Inflammatory macrophage treated with lipopolysaccharide for 4 hours (primary cell): ENCODE measurements around the gene JOSD2.

Source experiments
- DNase-seq: peaks from one replicate; pipeline ENCODE4 v3.0.0-alpha.2; 2020

Gene JOSD2

DNA sequence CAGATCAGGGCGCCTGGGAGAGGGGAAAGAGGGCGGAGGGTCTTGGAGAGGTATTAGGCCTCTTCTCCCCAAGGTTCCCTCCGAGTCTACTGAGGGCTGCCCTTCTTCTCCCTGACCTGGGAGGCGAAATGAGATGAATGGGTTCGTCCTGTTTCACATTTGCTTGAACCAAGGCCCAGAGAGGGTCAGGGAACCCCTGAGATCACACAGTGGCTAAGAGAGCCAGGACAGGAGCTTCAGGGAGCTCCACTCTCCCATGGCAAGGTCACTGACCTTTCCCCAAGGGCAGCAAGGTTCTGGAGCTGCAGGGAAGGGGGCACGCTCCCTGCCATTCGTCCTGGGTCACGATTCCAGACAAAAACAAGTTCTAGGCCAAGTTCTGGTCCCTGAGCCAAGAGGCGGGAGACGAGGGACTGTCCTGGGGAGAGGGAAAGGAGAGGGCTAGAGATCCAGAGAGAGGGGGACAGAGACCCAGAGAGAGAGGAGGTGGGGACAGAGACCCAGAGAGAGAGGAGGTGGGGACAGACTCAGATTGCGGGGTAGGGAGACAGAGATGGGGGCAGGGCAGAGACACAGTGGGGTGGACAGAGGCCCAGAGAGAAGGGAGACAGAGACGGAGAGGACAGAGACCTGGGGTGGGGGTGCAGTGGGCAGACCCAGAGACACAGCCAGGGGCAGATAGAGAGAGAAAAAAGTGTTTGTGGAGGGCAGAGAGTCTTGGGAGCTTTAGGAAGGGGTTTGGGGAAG lies 2.2 kb upstream of the JOSD2 start:
- DNase-seq = no peak

DNA sequence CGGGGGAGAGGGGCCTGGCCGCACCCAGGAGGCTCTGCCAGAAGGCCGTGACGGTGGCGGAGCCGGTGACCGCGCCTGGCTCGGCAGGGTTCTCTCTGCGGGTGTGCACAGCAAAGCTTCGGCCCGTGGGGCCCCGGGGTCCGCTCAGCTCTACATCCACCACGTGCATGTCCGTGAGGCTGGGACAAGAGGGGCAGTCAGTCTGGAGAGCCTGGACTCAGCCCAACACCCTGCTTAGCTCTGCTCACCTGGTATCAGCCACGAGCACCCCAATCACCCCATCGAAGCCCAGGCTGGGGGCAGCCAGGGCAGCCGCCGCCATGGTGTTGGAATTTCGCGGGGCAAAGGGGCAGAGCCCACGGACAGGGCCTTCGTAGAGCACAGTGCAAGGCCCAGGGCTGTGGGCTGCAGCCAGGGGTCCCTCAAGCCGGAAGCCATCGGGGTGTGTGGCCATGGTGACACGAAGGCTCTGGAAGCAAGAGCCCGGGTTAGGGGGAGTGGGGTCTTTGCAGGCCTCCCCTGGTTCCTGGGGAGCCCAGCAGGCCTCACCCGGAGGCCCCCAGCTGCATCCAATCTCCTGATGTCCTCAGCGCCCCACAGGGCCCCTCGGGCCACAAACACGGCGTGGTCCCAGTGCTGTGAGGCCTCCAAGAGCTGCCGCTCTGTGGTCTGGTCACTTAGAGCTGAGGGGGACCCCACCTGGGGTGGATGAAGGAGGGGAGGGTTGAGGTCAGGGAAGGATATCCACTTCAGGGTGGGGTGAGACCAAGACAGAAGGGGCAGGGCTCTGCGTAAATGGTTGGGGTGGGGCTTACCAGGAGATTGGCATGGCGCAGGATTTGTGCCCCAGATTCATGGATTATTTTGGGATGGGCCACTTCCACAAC lies 1.4 kb upstream of the JOSD2 start:
- no peak for DNase-seq

DNA sequence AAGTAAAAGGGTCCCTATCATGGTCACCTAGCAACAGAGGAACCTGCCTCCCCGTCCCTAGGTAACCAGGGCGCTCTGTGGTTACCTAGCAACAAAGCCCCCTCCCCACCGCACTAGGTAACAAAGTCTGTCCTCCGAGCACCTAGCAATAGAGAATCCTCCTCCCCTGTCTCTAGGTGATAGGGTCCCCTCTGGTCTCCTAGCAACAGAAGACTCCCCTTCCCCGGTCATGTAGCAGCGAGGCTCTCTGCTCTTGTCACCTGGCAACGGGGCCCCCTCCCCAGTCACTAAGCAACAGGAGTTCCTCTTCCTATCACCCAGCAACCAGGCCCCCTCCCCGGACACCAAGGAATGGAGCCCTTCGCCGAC lies 307 bp downstream of the JOSD2 start:
- no peak for DNase-seq

DNA sequence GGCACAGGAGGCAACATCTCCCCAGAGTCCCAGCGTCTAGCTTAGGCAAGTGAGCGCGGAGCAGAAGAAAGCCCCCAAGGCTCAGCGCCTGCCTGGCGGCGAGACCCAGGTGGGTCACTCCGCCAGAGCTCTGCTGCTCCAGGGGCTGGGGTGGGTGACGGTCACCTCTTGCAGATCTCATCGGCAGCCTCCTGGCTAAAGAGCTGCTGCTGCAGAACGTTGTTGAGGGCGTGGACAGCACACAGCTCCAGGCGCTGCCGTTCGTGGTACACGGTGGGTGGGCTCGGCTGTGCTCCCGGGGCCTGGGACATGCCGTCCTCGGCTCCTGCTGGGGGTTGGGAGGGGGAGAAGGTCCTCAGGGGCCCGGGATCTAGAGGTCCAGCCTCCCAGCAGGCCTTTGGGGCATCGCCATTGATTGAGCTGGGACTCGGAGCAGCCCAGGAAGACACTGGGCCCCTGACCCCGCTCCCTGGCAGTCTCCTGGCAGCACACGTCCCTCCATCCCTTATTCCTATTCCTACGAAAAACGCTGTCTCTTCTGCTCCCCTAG lies 795 bp downstream of the JOSD2 start:
- no peak for DNase-seq

GRCh38 chr19:50509366-50509765 lies 1.6 kb downstream of the JOSD2 start:
- no peak for DNase-seq

DNA sequence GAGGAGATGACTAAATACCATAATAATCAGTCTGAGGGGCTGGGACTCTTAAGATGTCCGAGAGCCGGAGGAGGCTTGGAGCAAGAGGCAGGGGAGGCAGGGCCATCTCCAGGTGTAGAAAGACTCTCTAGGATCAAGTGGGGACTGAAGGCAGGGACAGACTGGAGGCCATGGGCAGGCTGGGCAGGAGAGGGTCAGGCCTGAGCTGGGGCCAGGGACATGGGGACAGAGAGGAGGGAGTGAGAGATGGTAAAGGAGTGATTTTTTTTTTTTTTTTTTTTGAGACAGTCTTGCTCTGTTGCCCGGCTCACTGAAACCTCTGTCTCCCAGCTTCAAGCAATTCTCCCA lies 2.2 kb downstream of the JOSD2 start:
- no peak for DNase-seq

GRCh38 chr19:50507376-50507775 lies 3.6 kb downstream of the JOSD2 start:
- DNase-seq = no peak

- no peak for DNase-seq
Observed at GRCh38 chr19:50506700-50507099, 4.3 kb downstream of the JOSD2 start.

DNA sequence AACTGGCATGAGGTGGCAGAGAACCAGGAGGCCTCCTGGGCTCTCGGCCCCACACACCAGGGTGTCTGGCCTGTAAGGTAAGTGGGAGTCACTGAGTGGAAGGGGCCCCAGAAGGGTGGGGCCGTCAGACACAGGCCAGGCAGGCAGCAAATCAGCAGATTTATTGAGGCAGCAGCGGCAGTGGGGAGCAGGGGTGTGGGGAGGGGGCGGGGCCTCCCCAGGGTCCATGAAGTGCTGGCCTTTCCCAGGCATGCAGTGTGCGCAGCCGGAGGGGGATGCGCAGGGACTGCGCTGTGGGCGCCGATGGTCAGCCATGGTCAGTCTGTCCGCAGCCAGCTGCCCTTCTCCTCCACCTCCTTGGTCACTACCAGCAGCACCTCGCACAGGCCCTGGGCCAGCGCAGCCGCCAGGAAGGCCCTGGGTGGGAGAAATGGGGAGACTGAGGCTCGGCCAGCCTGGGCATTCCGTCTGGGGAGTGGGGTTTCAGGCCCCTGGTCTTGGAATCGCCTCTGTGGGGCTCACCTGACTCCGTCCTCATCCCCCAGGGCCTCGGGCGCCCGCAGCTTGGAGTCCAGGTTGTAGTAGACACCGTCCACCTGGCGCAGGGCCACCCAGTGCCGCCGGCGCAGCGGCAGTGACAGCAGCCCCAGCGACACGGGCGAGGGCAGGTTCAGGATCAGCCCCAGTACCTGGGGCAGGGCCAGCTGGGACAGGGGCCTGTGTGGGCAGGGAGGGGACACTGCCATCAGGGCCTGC lies 5.0 kb downstream of the JOSD2 start:
- DNase-seq = no peak

DNA sequence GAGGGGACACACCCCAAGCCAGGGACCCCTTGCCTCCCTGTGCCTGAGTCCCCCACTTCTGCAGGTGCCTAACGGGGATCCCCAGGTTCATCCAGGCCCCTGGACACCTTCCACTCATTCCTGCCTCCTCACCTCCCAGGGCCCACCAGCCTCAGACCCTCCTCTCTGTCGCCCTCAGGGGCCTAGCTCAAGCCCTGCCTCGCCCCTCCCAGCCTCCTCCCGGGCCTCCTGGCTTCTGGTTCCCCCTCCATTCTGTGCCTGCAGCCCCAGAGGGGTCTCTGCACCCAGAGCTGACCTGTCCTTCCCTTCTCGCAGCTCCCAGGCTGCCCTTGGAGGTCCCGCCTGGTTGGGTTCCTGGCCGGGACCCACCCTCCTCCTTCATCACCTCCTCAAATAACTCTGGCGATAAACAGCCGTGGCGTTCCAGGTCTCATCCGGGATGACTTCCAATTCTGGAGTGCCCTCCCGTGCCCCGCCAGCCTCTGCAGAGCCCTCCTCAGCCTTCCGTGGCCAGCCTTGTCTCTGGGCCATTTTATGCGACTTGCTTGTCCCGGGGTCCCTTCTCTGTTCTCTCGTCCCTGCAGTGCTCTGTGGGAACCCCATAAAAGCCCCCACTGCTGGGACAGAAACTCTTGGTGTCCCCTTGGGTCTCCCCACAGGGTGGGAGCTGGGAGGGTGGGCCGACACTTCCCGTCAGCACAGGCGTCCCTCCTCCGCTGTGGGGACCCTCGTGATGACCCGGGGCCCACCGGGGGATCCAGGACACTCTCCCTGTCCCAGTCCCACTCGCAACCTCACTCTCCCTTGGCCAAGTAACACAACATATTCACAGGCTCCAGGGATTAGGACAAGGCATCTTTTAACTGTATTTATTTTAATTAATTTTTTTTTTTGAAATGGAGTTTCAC lies 9.2 kb downstream of the JOSD2 start:
- no peak for DNase-seq

- no peak for DNase-seq
Observed at GRCh38 chr19:50501186-50501567, 9.8 kb downstream of the JOSD2 start.

DNA sequence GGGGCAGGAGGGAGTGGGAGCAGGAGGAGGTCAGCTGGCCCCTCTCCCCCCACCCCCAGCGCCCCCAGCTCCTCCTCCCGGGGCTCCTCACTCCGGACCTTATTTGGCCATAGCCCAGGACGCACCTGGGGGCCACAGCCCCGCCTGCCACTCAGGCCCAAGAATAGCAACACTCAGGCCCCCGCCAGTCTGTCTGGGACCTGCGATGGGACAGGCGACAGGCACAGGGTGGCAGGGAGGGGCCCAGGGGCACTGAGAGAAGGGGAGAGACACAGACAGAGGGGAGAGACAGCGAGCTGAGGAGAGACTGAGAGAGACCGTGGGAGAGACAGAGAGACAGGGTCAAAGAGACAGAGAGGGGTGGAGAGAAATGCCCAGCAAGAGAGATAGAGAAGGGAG lies 10.2 kb downstream of the JOSD2 start:
- DNase-seq = no peak

GRCh38 chr19:50500060-50500752 lies 10.8 kb downstream of the JOSD2 start:
- no peak for DNase-seq

DNA sequence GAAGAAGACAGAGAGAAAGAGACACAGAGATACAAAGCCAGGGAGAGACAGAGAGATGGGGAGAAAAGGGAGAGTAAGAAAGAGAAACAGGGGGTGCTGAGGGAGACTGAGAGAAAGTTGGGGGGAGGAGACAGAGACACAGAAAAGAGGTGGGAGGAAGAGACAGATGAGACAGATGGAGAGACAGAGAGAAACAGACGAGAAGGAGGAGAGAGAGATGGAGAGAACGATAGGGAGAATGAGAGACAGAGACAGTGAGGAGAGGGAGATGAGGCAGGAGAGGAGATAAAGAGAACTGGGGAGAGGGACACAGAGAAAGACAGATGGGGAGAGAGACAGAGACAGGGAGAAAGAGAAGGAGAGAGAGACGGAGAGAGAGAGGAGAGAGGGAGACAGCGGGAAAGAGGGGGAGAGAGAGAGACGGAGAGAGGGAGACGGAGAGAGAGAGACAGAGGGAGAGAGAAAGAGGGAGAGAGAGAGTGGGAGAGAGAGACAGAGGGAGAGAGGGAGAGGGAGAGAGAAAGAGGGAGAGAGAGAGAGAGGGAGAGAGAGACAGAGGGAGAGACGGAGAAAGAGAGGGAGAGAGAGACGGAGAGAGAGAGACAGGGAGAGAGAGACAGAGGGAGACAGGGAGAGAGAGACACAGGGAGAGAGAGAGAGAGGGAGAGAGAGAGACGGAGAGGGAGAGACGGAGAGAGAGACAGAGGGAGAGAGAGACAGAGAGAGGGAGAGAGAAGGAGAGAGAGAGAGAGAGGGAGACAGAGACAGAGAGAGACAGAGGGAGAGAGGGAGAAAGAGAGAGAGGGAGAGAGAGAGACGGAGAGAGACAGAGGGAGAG lies 12.6 kb downstream of the JOSD2 start:
- DNase-seq = no peak

DNA sequence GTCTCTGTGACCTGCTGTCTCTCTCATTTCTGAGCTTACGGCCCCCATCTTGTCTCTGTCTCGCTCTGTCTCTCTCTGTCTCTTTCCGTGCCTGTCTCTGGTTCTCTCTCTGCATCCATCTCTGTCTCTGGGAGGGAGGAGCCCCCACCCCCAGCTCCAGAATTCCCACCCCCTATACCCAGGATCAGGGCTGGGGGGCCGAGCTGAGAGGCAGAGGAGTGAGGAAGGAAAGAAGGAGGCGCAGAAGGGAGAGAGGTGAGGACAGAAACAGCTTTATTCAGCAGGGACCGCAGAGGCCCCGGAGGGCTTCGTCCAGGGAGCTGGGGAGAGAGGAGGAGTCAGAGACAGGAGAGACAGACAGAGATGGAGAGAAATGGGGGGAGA lies 14.0 kb downstream of the JOSD2 start:
- no peak for DNase-seq

- no peak for DNase-seq
Observed at GRCh38 chr19:50496189-50497021, 14.6 kb downstream of the JOSD2 start.

DNA sequence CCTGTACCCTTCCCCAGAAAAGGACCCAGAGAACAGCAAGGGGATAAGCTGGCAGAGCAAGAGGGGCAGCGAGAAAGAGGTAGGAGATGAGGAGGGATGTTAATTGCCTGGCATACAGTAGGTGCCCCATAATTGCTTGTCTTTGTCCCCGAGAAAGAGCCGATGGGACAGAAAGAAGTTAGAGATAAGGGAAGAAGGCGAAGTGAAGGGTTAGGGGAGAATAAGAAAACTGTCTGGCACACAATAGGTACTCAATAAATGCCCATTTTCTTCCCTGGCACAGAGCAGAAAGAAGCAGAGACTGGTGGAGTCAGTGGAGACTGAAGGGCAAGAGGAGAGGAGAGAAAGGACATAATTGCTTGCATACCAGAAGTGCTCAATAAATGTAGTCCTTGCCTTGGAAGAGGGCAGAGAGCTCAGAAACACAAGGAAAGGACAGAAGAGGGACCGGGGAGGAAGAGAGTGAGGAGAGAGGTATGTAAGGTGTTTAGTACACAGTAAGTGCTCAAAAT lies 15.9 kb downstream of the JOSD2 start:
- DNase-seq = no peak

DNA sequence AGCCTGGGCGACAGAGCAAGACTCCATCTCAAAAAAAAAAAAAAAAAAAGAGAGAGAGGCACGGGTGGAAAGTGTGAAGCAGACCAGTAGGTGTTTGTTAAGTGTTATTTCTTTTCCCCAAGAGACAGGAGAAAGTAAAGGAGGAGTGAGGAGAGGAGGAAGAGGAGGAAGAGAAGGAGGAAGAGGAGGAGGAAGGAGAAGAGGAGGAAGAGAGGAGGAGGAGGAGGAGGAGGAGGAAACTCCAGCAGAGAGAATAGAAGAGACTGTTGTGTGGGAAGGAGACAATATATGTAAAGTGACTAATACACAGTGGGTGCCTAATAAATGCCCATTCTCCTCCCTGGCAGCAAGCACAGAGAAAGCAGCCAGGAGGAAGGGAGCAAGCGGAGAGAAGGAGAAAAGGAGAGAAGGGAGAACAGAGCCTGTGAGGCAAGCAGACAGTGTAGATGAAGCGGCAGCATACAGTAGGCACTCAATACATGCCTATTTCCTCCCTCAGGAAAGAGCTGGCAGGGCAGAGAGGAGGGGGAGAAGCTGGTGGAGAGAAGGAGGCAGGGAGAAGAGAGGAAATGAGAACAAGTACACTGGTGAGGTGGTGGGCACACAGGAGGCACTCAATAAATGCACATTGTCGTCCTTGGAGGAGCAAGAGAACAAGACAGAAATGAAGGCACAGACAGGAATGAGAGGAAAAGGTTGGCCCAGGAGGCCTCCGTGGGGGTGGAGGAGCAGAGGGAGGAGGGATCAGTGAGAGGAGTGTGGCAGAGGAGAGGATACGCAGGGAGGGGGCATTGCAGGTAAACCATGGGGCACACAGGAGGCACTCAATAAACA lies 16.6 kb downstream of the JOSD2 start:
- no peak for DNase-seq

- no peak for DNase-seq
Observed at GRCh38 chr19:50493171-50493570, 17.8 kb downstream of the JOSD2 start.
